Motor neuron (in vitro differentiated cells): Measurements from ENCODE around the gene POLN. TPM values are rescaled to one million over a fixed set of nuclear protein-coding genes. Genes with fewer than 3 reads are reported as not detected.

Source experiments
- ATAC-seq, 8 experiments: fragments of 200-7000 bp; cut with Tn5 transposase; replicated peaks in 6 of 8; 2 replicates each; pipeline ENCODE4 v1.8.0; 2021; ENCODE audit warnings: mild to moderate bottlenecking in 8 of 8, moderate library complexity in 8 of 8
- H3K27ac ChIP-seq, 2 donors: fragments of 250-450 bp; sonication (Bioruptor Pico); 2 replicates each; pipeline ENCODE4 v1.9.0; 2021; ENCODE audit warnings: antibody characterized with exemption in 2 of 2, mild to moderate bottlenecking in 2 of 2, moderate library complexity in 1 of 2
- H3K4me1 ChIP-seq, 2 donors: fragments of 250-450 bp; sonication (Bioruptor Pico); replicated peaks in 1 of 2; 2 replicates each; pipeline ENCODE4 v1.6.1; 2021; ENCODE audit warnings: antibody characterized with exemption in 2 of 2, mild to moderate bottlenecking in 2 of 2, moderate library complexity in 1 of 2
- H3K4me3 ChIP-seq, 5 donors: fragments of 250-450 bp; sonication (Bioruptor Pico); 2 replicates each; pipeline ENCODE4 v1.9.0; 2021; ENCODE audit warnings: antibody characterized with exemption in 5 of 5, mild to moderate bottlenecking in 5 of 5, moderate library complexity in 4 of 5
- WGBS, 10 experiments: fragments of 450-650 bp; shearing (Covaris generic); methylation state at CpG; one replicate each; pipeline ENCODE4 v1.0.0; 2022; 5-methylcytosine and 5-hydroxymethylcytosine counted together
- in situ Hi-C, 9 experiments: fragments of 400-800 bp; cut with MboI; loops; one replicate each; pipeline ENCODE4 v1.15.0; 2021; ENCODE audit warnings: low sequenced_read_pairs in 9 of 9, low pct_unique_long_range_greater_than_20kb in 2 of 9; ENCODE audit not compliant: unreplicated experiment in 9 of 9
- total RNA-seq, 8 experiments: library from RNA; unstranded; fragments of 300-600 nt; gene quantifications; 2 replicates each; pipeline versions ENCODE4 v1.2.3 to v1.2.4, GENCODE V29; 2022

POLN gene
- total RNA-seq, 8 experiments from 2014 or later = 0.81 to 5.3 (median 2.7) TPM

- H3K27ac ChIP-seq = no peak overlapping the region
- 69 to 86% methylated on average over 3 of the region's 6 CpGs; no CpG with 5 or more reads in 8 of the 10 experiments for WGBS, 10 experiments
- H3K4me1 ChIP-seq = peaks cover 3% of the 10 kb centered on the region in 2 donors
- no peak for ATAC-seq
- in situ Hi-C loops = no loop called here
- H3K4me3 ChIP-seq = no peak overlapping the region
Measured at GRCh38 chr4:2272828-2273120, 30.9 kb upstream of the POLN start.

GRCh38 chr4:2272026-2272827 is 30.3 kb upstream of the POLN start:
- H3K4me3 ChIP-seq = no peak overlapping the region
- ATAC-seq = peak in 2 of 8 experiments; percentile 8 to 17
- no peak overlapping the region for H3K27ac ChIP-seq
- H3K4me1 ChIP-seq = peaks cover 3% of the 10 kb centered on the region in 2 donors
- 74 to 100% (median 85%) methylated on average over 2 to 5 of the region's 25 CpGs; no CpG with 5 or more reads in 5 of the 10 experiments for WGBS, 10 experiments
- in situ Hi-C loops = no loop called here

GRCh38 chr4:2271279-2272025 is 29.5 kb upstream of the POLN start:
- Histone ChIP-seq H3K27ac (no peak overlapping the region), H3K4me1 (peaks cover 3% of the 10 kb centered on the region in 2 donors), H3K4me3 (no peak overlapping the region)
- in situ Hi-C loops = no loop called here
- peak in 1 of 8 experiments; percentile 2 for ATAC-seq
- WGBS, 10 experiments = 100% methylated on average over 1 of the region's 27 CpGs; no CpG with 5 or more reads in 9 of the 10 experiments

- Histone ChIP-seq H3K27ac (no peak overlapping the region), H3K4me3 (no peak overlapping the region), H3K4me1 (peaks cover 3 to 7% of the 10 kb centered on the region in 2 donors)
- ATAC-seq = no peak
- WGBS, 10 experiments = 58% methylated on average over 2 of the region's 34 CpGs; no CpG with 5 or more reads in 9 of the 10 experiments
- in situ Hi-C loops = no loop called here
Measured at GRCh38 chr4:2270341-2271165, 28.6 kb upstream of the POLN start.

GRCh38 chr4:2269618-2270163 is 27.8 kb upstream of the POLN start:
- ATAC-seq = peak in 1 of 8 experiments; percentile 24
- in situ Hi-C loops = no loop called here
- peaks cover 3 to 7% of the 10 kb centered on the region in 2 donors for H3K4me1 ChIP-seq
- no peak overlapping the region for H3K27ac ChIP-seq
- WGBS, 10 experiments = 0 to 100% (median 80%) methylated on average over 1 to 3 of the region's 12 CpGs; no CpG with 5 or more reads in 2 of the 10 experiments
- H3K4me3 ChIP-seq = no peak overlapping the region

GRCh38 chr4:2269206-2269531 is 27.2 kb upstream of the POLN start:
- in situ Hi-C loops = no loop called here
- peak in 1 of 8 experiments; percentile 9 for ATAC-seq
- Histone ChIP-seq H3K4me1 (peaks cover 3 to 7% of the 10 kb centered on the region in 2 donors), H3K4me3 (no peak overlapping the region), H3K27ac (no peak overlapping the region)
- WGBS, 10 experiments = 40% methylated on average over 1 of the region's 6 CpGs; no CpG with 5 or more reads in 9 of the 10 experiments

GRCh38 chr4:2268357-2269205 is 26.7 kb upstream of the POLN start:
- peaks cover 3 to 7% of the 10 kb centered on the region in 2 donors for H3K4me1 ChIP-seq
- H3K4me3 ChIP-seq = no peak overlapping the region
- 30 to 82% (median 80%) methylated on average over 2 to 7 of the region's 22 CpGs; no CpG with 5 or more reads in 7 of the 10 experiments for WGBS, 10 experiments
- no peak for ATAC-seq
- no peak overlapping the region for H3K27ac ChIP-seq
- in situ Hi-C loops = no loop called here

GRCh38 chr4:2267841-2268240 is 25.9 kb upstream of the POLN start:
- in situ Hi-C loops = no loop called here
- 92% methylated on average over 2 of the region's 12 CpGs; no CpG with 5 or more reads in 9 of the 10 experiments for WGBS, 10 experiments
- Histone ChIP-seq H3K4me1 (peaks cover 3 to 7% of the 10 kb centered on the region in 2 donors), H3K27ac (no peak overlapping the region), H3K4me3 (no peak overlapping the region)
- ATAC-seq = no peak

- Histone ChIP-seq H3K4me3 (no peak overlapping the region), H3K4me1 (peaks cover 3 to 7% of the 10 kb centered on the region in 2 donors), H3K27ac (no peak overlapping the region)
- whole genome bisulfite sequencing, 10 experiments = 60 to 80% methylated on average over 1 to 2 of the region's 18 CpGs; no CpG with 5 or more reads in 8 of the 10 experiments
- no peak for ATAC-seq
- in situ Hi-C loops = no loop called here
Measured at GRCh38 chr4:2267320-2267811, 25.4 kb upstream of the POLN start.

- H3K4me1 ChIP-seq = peaks cover 3 to 7% of the 10 kb centered on the region in 2 donors
- H3K4me3 ChIP-seq = no peak overlapping the region
- in situ Hi-C loops = no loop called here
- no peak for ATAC-seq
- H3K27ac ChIP-seq = no peak overlapping the region
- WGBS, 10 experiments = 87 to 100% (median 100%) methylated on average over 1 to 3 of the region's 5 CpGs; no CpG with 5 or more reads in 6 of the 10 experiments
Measured at GRCh38 chr4:2266821-2267220, 24.9 kb upstream of the POLN start.

- WGBS, 10 experiments = 0 to 100% (median 52%) methylated on average over 1 to 8 of the region's 8 CpGs; no CpG with 5 or more reads in 2 of the 10 experiments
- Histone ChIP-seq H3K4me3 (no peak overlapping the region), H3K27ac (no peak overlapping the region), H3K4me1 (peaks cover 3 to 7% of the 10 kb centered on the region in 2 donors)
- peak in 1 of 8 experiments; percentile 0 for ATAC-seq
- in situ Hi-C loops = no loop called here
Measured at GRCh38 chr4:2266181-2266580, 24.3 kb upstream of the POLN start.
